LNCaP clone FGC (cell line): ENCODE data around the gene ANO8.

Experiments used
- DNase-seq: peaks from one replicate; pipeline ENCODE4 v3.0.0-alpha.2; 2011; ENCODE audit warnings: low read depth
- H3K4me3 ChIP-seq: 2 replicates; pipeline ENCODE4 v1.5.1; 2011; ENCODE audit warnings: mild to moderate bottlenecking, low read depth, low read length, control low read depth
- CTCF ChIP-seq: IDR thresholded peaks from 2 replicates; pipeline ENCODE4 v1.5.1; 2012; ENCODE audit warnings: mild to moderate bottlenecking; ENCODE audit not compliant: control insufficient read depth, insufficient read depth; ENCODE audit errors: extremely low read depth

The ANO8 gene

GRCh38 chr19:17324357-17325114 is 10.1 kb downstream of the ANO8 start:
- no peak overlapping the region for H3K4me3 ChIP-seq
- no peak for TF ChIP-seq CTCF
- no peak for DNase-seq

DNA sequence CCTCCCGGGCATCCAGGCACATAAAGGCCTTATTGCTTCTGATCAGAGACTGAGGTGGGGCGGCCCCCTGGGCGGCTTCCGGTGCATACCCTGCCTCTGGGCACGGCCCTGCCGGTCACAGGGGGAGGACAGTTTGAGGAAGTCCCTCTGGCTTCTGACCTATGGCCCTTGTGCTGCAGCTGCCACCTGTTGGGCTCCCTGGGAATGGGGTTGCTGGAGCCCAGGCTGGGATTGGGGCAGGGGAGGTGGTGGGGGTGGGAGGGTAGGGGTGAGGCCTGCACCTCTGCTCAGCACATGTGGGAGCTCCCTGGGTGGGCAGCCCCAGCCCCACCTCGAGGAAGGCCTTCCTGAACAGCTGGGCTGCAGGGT is 10.7 kb downstream of the ANO8 start:
- no peak for TF ChIP-seq CTCF
- no peak for DNase-seq
- no peak overlapping the region for H3K4me3 ChIP-seq

DNA sequence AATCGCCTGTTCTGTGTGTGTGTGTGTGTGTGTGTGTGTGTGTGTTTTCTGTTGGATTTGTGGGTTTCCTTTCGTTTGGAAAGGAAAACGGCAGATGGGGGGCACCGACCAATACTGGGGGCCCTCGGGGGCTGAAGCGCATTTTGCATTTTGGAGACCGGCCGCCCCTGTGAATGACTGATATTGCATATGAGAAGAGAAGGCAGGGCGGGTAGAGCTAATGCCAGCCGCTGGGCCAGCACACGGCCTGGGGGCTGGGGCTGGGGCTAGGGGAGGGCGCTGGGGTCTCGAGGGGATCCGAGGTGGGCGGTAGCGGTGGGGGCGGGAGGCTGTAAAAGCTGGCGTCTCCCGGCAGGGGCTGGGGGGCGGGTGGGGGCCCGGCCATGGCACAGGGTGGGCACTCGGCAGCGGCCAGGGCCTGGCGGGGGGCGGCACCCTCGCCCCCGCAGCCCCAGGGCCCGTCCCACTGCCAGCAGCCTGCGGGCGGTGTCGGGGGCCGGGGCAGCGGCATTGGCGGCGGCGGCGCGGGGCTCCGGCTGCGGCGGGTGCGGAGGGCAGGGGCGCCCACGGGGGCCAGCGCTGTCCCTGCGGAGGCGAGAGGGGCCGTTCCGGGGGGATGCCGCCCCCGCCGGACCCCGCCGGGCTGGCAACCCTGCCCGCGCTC is 11.2 kb downstream of the ANO8 start:
- no peak for TF ChIP-seq CTCF
- no peak overlapping the region for H3K4me3 ChIP-seq
- no peak for DNase-seq

- DNase-seq: no peak
- TF ChIP-seq CTCF: no peak
- H3K4me3 ChIP-seq: no peak overlapping the region
Measured at GRCh38 chr19:17322854-17323253, 11.8 kb downstream of the ANO8 start.

DNA sequence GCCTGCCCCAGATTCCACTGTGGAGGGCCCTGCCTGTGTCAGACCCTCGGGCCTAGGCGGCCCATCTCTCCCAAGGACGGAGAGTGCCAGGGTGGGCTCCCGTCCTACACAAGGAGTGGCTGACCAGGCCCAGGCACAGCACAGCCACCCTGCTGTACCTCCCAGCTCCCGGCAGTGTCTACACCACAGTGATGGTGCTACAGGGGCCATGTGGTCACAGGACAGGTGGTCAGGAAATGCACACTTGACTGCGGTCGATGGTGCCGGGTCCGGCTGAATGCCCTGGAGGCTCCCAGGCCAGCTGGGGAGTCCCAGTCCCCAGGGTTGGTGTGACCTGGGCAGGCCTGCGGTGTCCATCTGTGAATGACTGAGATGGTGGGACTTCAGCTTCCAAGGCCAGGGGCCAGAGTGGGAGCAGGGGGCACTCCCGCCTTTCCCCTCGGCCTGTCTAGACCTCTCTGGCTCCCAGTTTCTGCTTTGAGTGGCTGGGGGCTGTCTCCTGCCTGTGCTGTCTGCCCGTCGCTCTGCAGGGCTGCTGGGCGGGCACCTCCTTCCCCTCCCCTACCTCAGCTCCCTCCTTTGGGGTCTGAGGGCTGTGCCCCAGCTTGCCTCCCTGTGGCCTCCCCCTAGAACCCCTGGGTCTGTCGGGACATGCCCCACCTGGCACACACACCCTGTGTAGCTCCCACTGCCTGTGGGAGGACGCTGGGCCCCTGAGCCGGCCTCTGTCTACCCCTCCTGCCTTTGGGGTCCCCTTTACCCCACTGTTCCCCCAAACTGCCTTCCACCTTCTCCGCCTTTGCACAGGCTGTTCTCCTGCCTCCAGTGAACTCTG is 12.8 kb downstream of the ANO8 start:
- no peak for DNase-seq
- TF ChIP-seq CTCF: no peak
- H3K4me3 ChIP-seq: no peak overlapping the region

DNA sequence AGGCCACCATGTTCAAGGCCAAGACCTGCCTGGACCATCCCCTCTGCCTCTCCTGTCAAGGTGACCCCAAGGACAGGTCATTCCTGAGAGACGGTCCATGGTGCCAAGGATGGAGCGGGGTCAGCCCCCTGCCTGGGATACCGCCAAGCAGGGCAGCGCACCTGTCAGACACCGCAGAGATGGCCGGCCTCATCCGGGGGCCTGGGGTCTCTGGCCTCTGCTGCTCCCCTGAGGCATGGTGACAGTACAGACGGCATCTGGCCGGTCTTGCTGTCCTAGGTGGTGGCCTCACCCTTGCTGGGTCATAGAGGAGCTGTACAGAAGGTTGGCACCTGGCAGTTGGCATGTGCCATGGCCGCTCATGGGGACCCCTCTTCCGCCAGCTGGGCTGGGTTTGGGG is 14.2 kb downstream of the ANO8 start:
- no peak for DNase-seq
- no peak overlapping the region for H3K4me3 ChIP-seq
- no peak for TF ChIP-seq CTCF
